Uterus (tissue), 2 donors: ENCODE results near the gene GATB.

Experiments
- CTCF ChIP-seq, 4 experiments: fragments of 200-600 bp in 2 of 4; fragments of 450-650 bp in 2 of 4; sonication (generic) in 2 of 4; IDR thresholded peaks; one replicate each; pipeline ENCODE4 v1.5.1; 2016 to 2019; ENCODE audit warnings: antibody characterized with exemption in 4 of 4, mild to moderate bottlenecking in 2 of 4, moderate library complexity in 1 of 4
- POLR2A ChIP-seq, 2 donors: fragments of 450-650 bp; IDR thresholded peaks; one replicate each; pipeline ENCODE4 v1.6.1; 2016; ENCODE audit warnings: antibody characterized with exemption in 2 of 2, mild to moderate bottlenecking in 1 of 2, moderate library complexity in 1 of 2

GRCh38 chr4:151736361-151736760, 24.4 kb downstream of the GATB start:
- TF ChIP-seq CTCF (IDR thresholded peaks at IDR 0.05) (no peak), POLR2A (IDR thresholded peaks at IDR 0.05) (no peak)
